ENCODE measurements around the gene MYO1C.

- no peak for TF ChIP-seq POLR2AphosphoS5 (IDR thresholded peaks at IDR 0.05; ENCODE audit: borderline replicate concordance, low read depth, low read length)
- no peak for TF ChIP-seq EZH2 (IDR thresholded peaks at IDR 0.05)
Measured at GRCh38 chr17:1512351-1512750, 19.9 kb upstream of the MYO1C start.

Measured in SK-N-MC (cell line).